NT2/D1 (cell line): Measurements from ENCODE around the gene PNPLA4.

Experiments
- DNase-seq: peaks from one replicate; pipeline ENCODE4 v3.0.0-alpha.2; 2011; ENCODE audit warnings: low read depth, low spot score
- H3K27me3 ChIP-seq: 2 replicates; pipeline ENCODE4 v1.6.0; 2011; ENCODE audit warnings: mild to moderate bottlenecking; ENCODE audit not compliant: insufficient read length, insufficient read depth
- H3K36me3 ChIP-seq: 2 replicates; pipeline ENCODE4 v1.6.1; 2011; ENCODE audit warnings: mild to moderate bottlenecking, low read length, mixed read lengths; ENCODE audit not compliant: insufficient read depth, insufficient read length
- H3K4me1 ChIP-seq: 2 replicates; pipeline ENCODE4 v1.5.1; 2011; ENCODE audit not compliant: insufficient read depth, insufficient read length
- H3K4me3 ChIP-seq: 2 replicates; pipeline ENCODE4 v1.5.1; 2011; ENCODE audit warnings: low read depth; ENCODE audit not compliant: insufficient read length
- H3K9ac ChIP-seq: 2 replicates; pipeline ENCODE4 v1.6.0; 2011; ENCODE audit warnings: low read depth; ENCODE audit not compliant: insufficient read length
- H3K9me3 ChIP-seq: 2 replicates; pipeline ENCODE4 v1.5.1; 2011; ENCODE audit warnings: mild to moderate bottlenecking, low read length; ENCODE audit not compliant: insufficient read depth
- SUZ12 ChIP-seq: IDR thresholded peaks from 2 replicates; pipeline ENCODE4 v1.6.1; 2011; ENCODE audit not compliant: insufficient read length, insufficient read depth; ENCODE audit errors: extremely low read depth
- YY1 ChIP-seq: IDR thresholded peaks from 2 replicates; pipeline ENCODE4 v1.6.1; 2011; ENCODE audit not compliant: insufficient read length, insufficient read depth
- ZNF274 ChIP-seq: IDR thresholded peaks from 2 replicates; pipeline ENCODE4 v1.6.1; 2011; ENCODE audit warnings: mild to moderate bottlenecking, low read depth, low read length

PNPLA4 gene

DNA sequence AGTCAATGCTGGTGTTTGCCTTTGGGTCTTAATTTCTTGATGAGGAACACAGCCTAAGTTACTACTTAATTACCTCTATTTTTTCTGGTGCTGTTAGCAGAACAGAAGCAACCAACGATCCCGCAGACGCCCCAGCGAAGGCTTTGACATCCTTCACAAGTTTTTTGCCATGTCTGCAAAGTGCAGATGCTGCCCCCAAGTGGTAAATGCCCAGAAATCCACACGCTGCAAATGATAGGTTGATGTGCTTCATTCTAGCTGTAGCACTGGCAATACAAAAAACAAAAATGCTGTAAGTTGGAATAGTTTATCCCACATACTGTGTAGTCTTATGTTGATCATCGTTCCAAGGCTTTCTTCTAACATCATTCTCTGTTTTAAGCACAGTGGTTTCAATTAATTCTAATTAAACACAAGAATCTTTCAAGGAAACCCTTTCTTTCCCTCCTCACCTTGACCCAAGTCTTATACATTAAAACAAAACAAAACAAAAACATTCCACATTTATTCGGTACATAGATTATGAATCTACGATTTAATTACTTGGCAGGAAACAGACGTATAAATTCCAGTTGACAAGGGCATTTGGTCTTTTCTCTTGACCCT lies 1.2 kb downstream of the PNPLA4 start:
- peak; percentile 64 for DNase-seq
- TF ChIP-seq YY1 (no peak), SUZ12 (no peak), ZNF274 (no peak)
- Histone ChIP-seq H3K27me3 (no peaks in the 10 kb centered on the region), H3K36me3 (peaks cover 17% of the 10 kb centered on the region), H3K9ac (peak overlapping the region; percentile 94), H3K9me3 (no peaks in the 10 kb centered on the region), H3K4me1 (no peaks in the 10 kb centered on the region), H3K4me3 (peak overlapping the region; percentile 64)

DNA sequence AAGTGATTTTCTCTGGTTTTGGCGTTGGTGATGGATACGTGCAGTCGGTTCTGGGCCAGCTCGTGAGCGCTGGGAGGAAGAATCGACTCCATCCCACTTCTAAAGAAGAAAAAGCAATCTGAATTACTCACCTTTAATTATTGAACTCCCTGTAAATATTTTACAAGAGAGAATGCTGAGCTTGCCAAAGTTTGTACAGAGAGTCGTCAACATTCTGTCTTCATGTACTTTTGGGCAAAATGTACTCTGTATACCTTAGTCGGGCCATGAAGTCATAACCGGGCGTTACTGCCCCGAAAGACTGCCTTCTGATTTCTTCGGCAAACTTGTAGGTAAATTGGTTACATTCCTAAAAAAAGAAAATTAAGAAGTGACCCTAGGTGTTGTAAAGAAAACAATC lies 5.5 kb downstream of the PNPLA4 start:
- Histone ChIP-seq H3K36me3 (peaks cover 35% of the 10 kb centered on the region), H3K27me3 (no peaks in the 10 kb centered on the region), H3K9me3 (no peaks in the 10 kb centered on the region), H3K4me3 (no peak overlapping the region), H3K4me1 (no peaks in the 10 kb centered on the region), H3K9ac (no peak overlapping the region)
- DNase-seq = no peak
- TF ChIP-seq ZNF274 = no peak
- TF ChIP-seq SUZ12 = no peak
- no peak for TF ChIP-seq YY1

DNA sequence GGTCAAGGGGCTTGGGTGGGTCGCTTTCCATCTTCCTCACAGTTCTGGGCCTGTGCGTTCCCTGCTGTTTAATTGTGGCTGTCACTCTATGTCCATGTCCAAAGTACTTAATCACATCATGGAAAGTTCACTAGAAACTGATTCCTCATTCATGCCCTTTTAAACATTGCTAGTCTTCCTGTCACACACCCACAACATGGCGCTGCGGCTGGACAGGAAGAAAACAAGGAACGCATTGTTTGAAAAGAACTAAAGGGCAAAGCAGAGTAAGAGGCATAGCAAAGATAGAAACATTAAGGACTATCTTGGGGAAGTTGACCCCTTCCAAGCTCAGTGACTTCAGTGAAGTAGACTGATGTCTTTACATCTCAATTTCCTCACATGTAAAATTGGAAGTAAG lies 18.4 kb downstream of the PNPLA4 start:
- Histone ChIP-seq H3K9ac (no peak overlapping the region), H3K27me3 (no peaks in the 10 kb centered on the region), H3K9me3 (no peaks in the 10 kb centered on the region), H3K36me3 (peaks cover 7% of the 10 kb centered on the region), H3K4me1 (no peaks in the 10 kb centered on the region), H3K4me3 (no peak overlapping the region)
- no peak for DNase-seq
- TF ChIP-seq ZNF274 (no peak), SUZ12 (no peak), YY1 (no peak)

DNA sequence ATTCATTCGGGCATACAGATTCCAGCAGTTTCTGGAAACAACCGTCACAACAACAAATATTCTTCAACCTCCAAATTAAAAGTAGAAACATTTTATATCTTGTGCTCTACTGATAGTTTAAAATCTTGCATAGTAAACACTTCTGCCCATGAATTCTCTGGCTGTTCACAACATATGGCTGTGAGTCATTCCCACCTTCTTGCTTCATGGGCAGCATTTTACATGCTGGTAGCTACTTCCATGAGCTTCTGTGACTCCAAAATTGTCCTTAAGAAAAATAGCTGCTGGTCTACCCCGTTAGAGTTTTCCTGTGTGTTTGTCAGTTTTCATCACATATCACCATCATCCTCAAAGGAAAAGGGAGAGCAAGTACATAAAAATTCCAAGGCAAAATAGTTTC lies 22.7 kb downstream of the PNPLA4 start:
- Histone ChIP-seq H3K36me3 (peaks cover 18% of the 10 kb centered on the region), H3K27me3 (no peaks in the 10 kb centered on the region), H3K9ac (no peak overlapping the region), H3K9me3 (no peaks in the 10 kb centered on the region), H3K4me3 (no peak overlapping the region), H3K4me1 (no peaks in the 10 kb centered on the region)
- TF ChIP-seq SUZ12 (no peak), YY1 (no peak), ZNF274 (no peak)
- DNase-seq = no peak

DNA sequence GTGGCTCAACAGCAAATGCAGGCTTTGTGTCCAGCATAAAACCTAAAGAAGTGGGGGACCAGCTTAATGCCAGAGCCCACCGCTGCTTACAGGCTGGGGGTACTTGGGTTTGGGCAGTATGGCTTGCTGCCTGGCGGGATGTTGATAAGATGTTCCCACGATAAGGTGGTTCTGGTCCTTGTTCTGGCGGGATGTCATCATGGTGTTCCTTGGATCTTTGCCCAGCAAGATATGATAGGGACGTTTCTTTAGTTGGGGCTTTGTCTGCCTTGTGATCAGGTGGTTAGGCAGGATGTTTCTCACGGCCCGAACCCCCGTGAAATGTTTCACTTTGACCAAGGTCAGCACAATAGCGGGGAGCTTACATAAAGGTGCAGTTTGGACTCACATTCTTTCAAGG lies 35.3 kb downstream of the PNPLA4 start:
- H3K27me3 ChIP-seq = no peaks in the 10 kb centered on the region
- no peak overlapping the region for H3K4me3 ChIP-seq
- H3K9me3 ChIP-seq = no peaks in the 10 kb centered on the region
- no peak for DNase-seq
- TF ChIP-seq YY1 = no peak
- TF ChIP-seq ZNF274 = no peak
- TF ChIP-seq SUZ12 = no peak
- no peak overlapping the region for H3K9ac ChIP-seq
- no peaks in the 10 kb centered on the region for H3K36me3 ChIP-seq
- no peaks in the 10 kb centered on the region for H3K4me1 ChIP-seq

DNA sequence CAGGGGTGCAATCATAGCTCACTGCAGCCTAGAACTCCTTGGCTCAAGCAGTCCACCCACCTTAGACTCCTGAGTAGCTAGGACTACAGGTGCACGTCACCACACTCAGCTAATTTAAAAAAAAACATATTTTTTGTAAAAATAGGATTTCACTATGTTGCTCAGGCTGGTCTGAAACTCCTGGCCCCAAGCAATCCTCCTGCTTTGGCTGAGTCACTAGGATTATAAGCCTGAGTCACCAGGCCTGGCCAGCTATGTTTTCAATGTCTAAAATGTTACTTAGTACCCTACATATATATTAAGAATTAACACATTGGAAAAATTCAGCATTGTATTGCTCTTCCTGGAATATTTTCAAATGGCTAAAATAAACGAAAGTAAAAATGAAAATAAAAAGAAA lies 37.5 kb downstream of the PNPLA4 start:
- H3K36me3 ChIP-seq = no peaks in the 10 kb centered on the region
- H3K4me1 ChIP-seq = no peaks in the 10 kb centered on the region
- no peaks in the 10 kb centered on the region for H3K9me3 ChIP-seq
- H3K27me3 ChIP-seq = no peaks in the 10 kb centered on the region
- TF ChIP-seq SUZ12 (no peak), ZNF274 (no peak), YY1 (no peak)
- no peak for DNase-seq
- no peak overlapping the region for H3K4me3 ChIP-seq
- no peak overlapping the region for H3K9ac ChIP-seq

DNA sequence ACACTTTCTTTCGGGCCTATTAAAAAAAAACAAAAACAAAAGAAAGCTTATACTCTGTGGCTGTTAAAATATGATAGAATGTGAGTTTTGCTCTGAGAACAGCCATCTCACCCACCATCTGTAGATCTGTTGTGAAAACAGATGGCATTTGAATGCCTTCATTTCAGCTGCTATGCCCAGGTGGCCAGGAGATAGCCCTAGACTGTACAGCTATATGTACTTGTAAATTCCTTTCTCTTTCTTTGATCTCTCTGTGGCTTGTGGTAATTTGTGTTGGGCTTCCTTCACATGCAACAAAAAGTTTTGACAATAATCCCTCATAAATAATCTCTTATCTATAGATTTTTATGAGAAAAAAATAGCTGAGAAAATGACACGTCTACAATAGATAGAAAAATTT lies 38.1 kb downstream of the PNPLA4 start:
- no peaks in the 10 kb centered on the region for H3K36me3 ChIP-seq
- H3K27me3 ChIP-seq = no peaks in the 10 kb centered on the region
- DNase-seq = no peak
- H3K4me1 ChIP-seq = no peaks in the 10 kb centered on the region
- no peaks in the 10 kb centered on the region for H3K9me3 ChIP-seq
- H3K9ac ChIP-seq = no peak overlapping the region
- H3K4me3 ChIP-seq = no peak overlapping the region
- TF ChIP-seq YY1 = no peak
- TF ChIP-seq ZNF274 = no peak
- no peak for TF ChIP-seq SUZ12

DNA sequence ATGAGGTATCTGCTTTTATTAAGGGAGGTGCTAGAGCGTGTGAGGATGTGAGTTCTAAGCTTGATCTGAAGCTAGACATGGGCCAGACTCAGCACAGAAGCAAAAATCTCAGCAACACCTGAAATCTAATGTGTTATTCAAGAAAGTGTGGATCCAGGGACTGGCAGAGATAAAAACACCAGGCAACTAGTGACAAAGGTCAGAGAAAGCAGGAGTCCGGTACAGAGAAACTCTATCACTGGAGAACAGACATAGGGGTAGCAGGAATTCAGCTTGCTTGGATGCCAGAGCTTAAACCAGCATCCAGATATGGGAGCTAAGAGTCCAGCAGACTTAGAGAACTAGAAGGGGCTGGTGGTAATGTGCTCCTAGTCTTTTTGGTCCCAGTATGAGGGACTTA lies 50.3 kb downstream of the PNPLA4 start:
- Histone ChIP-seq H3K4me3 (no peak overlapping the region), H3K27me3 (no peaks in the 10 kb centered on the region), H3K9ac (no peak overlapping the region), H3K36me3 (no peaks in the 10 kb centered on the region), H3K4me1 (no peaks in the 10 kb centered on the region), H3K9me3 (no peaks in the 10 kb centered on the region)
- TF ChIP-seq YY1 = no peak
- no peak for DNase-seq
